Activated CD8-positive, alpha-beta memory T cell treated with anti-CD3 and anti-CD28 coated beads for 48 hours (primary cell): ENCODE measurements around the gene ABCD1.

Experiments used
- DNase-seq, 3 experiments: peaks; one replicate each; pipeline ENCODE4 v3.0.0-alpha.2; 2020; ENCODE audit warnings: low read depth in 2 of 3, low spot score in 2 of 3

The ABCD1 gene

DNA sequence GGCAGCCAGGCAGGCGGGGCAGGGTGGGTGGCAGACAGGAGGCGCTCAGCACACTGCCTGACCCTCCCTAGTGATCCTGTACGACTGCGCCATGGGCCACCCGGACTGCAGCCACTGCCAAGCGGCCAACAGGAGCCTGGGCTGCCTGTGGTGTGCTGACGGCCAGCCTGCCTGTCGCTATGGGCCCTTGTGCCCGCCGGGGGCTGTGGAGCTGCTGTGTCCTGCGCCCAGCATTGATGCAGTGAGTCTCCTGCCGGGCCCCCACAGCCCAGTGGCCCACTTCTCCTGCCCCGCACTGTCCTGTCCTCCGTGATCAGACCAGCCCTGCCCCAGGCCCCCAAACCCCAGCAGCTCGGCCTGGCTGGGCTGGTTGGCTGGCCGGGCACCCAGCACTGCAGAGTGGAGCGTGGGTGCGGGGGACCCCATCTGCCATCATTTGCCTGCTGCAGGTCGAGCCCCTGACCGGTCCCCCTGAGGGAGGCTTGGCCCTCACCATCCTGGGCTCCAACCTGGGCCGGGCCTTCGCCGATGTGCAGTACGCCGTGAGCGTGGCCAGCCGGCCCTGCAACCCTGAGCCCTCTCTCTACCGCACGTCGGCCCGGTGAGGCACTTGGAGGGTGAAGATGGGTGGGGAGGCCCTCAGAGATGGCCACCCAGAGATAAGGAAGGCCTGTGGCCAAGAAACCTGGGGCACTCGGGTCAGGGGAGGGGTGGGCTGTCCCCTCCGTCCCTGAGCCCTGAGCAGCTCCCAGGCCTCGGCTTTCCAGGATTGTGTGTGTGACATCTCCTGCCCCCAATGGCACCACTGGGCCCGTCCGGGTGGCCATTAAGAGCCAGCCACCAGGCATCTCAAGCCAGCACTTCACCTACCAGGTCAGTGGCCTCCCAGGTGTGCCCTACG is 47.0 kb downstream of the ABCD1 start:
- no peak for DNase-seq

DNA sequence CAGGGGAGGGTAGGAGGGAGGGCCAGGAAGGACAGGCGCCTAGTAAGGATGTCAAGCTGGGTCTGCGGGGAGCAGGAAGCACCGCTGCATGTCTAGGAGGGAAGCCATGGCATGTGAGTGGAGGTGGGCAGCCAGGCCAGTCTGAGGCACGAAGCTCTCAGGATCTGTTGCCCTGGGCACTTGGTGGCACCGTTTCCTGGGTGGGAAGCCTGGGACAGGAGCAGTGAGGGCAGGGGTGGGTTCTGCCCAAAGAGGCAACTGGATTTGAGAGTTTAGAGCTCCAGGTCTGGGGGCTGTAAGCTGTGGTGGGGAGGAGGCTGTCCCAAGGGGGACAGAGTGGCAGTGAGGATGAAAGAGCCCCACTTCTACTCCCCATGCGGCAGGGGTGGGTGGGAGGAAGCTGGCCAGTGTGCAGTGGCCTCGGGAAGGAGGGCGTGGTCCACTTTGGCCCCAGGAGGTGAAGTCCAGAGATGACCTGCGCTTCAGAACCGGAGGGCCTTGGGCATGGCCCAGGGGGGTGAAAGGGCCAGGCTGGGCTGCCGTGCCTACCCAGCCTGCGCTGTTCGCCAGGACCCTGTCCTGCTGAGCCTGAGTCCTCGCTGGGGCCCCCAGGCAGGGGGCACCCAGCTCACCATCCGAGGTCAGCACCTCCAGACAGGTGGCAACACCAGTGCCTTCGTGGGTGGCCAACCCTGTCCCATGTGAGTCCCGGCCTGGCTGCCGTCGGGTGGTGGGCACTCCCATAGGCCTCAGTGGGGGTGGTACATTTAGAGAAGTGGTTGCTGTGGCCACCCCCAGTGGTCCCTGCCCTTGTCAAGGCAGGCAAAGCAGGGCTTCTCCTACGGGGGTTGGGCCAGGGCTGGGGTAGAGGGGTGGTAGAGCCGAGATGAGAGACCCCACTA is 47.9 kb downstream of the ABCD1 start:
- DNase-seq = no peak

DNA sequence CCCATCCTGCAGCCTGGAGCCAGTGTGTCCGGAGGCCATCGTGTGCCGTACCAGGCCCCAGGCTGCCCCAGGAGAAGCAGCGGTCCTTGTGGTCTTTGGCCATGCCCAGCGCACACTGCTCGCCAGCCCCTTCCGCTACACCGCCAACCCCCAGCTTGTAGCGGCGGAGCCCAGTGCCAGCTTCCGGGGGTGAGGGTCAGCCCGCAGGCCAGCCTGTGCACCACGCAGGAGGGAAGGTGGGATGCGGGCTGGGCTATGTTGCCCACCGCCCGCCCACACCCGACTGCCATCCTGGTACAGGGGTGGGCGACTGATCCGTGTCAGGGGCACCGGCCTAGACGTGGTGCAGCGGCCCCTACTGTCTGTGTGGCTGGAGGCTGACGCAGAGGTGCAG is 48.6 kb downstream of the ABCD1 start:
- DNase-seq = no peak

DNA sequence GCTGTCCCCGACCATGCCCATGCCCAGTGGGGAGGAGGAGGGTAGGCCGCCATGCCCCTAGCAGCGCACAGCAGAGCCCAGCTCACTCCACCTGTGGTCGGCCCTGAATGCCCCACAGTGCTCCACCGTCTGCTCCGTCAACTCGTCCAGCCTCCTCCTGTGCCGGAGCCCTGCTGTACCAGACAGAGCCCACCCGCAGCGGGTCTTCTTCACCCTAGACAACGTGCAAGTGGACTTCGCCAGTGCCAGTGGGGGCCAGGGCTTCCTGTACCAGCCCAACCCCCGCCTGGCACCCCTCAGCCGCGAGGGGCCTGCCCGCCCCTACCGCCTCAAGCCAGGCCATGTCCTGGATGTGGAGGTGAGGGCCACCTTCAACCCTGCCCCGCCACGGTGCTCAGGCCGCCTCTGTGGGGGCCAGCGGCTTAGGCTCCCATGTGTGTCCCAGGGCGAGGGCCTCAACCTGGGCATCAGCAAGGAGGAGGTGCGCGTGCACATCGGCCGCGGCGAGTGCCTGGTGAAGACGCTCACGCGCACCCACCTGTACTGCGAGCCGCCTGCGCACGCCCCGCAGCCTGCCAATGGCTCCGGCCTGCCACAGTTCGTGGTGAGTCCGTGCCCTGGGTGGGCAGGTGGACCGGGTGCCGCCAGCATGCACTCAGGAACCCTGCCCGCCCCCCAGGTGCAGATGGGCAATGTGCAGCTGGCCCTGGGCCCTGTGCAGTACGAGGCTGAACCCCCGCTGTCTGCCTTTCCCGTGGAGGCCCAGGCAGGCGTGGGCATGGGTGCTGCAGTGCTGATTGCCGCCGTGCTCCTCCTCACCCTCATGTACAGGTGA is 49.3 kb downstream of the ABCD1 start:
- DNase-seq = no peak

DNA sequence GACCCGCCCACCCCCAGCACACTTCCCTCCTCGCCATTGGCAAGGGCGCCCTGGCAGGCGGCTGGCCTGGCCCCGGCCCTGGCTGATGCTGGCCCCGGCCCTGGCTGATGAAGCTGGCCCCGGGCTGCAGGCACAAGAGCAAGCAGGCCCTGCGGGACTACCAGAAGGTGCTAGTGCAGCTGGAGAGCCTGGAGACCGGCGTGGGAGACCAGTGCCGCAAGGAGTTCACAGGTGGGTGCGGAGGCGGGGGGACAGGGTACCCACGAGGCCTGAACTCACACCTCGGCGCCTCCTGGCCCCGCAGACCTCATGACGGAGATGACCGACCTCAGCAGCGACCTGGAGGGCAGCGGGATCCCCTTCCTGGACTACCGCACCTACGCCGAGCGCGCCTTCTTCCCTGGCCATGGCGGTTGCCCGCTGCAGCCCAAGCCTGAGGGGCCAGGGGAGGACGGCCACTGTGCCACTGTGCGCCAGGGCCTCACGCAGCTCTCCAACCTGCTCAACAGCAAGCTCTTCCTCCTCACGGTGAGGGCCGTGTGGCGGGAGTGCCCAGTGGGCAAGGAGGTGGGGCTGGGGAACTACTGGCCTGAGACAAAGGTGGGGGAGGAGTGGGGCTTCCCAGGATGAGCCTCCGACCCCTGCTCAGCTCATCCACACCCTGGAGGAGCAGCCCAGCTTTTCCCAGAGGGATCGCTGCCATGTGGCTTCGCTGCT is 50.1 kb downstream of the ABCD1 start:
- DNase-seq = no peak

DNA sequence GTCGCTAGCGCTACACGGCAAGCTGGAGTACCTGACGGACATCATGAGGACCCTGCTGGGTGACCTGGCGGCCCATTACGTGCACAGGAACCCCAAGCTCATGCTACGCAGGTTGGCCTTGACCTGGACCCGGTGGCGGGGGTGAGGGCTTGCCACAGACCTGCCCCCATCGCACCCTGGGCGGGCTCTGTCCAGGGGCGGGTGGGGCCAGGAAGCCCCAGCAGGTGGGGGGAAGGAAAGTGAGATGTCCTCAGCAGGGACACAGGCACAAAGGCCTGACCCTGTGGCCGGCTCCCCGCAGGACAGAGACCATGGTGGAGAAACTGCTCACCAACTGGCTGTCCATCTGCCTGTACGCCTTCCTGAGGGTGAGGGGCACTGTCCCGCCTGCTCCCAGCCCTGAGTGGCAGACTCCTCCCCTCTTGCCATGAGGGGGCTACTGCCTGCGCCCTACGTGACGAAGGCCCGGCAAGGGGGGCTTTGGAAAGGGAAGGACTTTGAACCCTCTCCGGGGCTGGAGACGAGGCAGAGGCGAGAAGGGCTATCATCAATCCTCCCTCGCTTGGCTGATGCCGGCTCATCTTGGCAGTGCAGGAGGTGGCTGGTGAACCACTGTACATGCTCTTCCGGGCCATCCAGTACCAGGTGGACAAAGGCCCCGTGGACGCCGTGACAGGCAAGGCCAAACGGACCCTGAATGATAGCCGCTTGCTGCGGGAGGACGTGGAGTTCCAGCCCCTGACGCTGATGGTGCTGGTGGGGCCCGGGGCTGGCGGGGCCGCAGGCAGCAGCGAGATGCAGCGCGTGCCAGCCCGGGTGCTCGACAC is 50.9 kb downstream of the ABCD1 start:
- no peak for DNase-seq

DNA sequence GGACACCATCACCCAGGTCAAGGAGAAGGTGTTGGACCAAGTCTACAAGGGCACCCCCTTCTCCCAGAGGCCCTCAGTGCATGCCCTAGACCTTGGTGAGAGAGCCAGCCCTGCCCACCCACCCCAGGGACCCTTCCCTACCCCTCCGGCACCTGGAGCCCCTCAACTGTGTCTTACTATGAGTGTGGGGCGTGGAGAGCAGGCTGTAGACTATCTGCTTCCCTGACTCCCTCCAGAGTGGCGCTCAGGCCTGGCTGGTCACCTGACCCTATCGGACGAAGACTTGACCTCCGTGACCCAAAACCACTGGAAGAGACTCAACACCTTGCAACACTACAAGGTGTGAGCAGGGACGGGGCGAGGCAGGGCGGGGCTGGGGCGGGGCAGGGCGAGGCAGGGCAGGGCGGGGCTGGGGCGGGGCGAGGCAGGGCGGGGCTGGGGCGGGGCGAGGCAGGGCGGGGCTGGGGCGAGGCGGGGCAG is 51.5 kb downstream of the ABCD1 start:
- no peak for DNase-seq

DNA sequence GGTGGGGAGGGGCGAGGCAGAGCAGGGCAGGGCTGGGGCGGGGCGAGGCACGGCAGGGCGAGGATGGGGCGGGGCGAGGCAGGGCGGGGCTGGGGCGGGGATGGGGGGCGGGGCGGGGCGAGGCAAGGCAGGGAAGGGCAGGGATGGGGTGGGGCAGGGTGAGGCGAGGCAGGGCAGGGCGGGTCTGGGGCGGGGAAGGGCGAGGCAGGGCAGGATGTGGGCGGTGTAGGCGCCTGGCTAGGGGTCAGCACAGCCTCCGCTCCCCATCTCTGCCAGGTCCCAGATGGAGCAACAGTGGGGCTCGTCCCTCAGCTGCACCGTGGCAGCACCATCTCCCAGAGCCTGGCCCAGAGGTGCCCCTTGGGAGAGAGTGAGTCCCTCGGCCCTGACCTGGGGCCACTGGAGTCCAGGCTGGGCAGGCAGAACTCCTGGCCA is 52.0 kb downstream of the ABCD1 start:
- no peak for DNase-seq

DNA sequence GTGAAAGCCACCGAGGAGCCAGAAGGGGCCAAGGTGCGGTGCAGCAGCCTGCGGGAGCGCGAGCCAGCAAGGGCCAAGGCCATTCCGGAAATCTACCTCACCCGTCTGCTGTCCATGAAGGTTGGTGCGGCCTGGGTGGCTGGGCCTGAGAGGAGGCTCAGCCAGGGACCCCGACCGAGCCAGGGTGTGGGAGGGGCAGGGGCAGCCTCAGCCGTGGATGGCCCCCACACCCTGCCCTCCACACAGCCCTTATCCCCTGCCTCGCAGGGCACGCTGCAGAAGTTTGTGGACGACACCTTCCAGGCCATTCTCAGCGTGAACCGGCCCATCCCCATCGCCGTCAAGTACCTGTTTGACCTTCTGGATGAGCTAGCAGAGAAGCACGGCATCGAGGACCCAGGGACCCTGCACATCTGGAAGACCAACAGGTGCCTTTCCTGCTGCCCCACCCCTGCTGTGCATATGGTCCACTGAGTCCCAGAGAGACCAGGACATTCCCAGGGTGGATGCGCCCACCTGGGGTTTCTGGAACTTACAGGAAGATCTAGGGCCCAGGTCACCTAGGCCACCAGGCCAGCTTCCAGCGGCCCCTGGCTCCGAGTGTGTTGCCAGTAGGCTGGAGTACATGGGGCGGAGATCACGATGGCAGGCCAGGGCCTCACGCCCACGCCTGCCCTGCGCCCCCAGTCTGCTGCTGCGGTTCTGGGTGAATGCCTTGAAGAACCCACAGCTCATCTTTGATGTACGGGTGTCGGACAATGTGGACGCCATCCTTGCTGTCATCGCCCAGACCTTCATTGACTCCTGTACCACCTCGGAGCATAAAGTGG is 52.8 kb downstream of the ABCD1 start:
- DNase-seq = no peak

DNA sequence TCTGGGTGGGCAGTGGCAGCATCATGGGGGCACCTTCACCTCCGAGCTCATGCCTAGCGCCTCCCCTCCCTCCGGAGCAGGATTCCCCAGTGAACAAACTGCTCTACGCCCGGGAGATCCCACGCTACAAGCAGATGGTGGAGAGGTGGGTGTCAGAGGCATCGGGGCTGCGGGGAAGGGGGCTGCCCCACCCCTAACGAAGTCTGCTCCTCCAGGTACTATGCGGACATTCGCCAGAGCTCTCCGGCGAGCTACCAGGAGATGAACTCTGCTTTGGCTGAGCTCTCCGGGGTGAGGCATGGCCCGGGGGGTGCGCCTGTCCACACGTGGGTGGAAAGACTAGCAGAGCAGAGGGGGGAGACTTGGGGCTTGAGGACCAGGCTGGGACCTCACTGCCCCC is 53.5 kb downstream of the ABCD1 start:
- DNase-seq = no peak

DNA sequence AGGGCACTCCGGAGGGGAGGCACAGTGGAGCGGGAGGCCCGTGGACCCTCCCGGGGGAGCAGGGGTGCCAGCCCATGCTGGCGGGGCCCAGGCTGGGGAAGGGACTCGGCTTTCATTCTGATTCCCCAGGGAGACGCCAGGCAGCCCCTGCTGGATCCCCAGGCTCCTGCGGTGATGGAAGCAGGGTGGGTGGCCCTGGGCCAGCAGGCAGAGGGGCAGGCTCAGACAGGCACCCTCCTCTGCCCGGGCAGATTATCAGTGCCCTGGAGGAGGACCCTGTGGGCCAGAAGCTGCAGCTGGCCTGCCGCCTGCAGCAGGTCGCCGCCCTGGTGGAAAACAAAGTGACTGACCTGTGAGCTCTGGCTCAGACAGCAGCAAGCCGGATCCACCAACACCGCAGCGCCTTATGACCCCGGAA is 54.0 kb downstream of the ABCD1 start:
- DNase-seq = no peak

DNA sequence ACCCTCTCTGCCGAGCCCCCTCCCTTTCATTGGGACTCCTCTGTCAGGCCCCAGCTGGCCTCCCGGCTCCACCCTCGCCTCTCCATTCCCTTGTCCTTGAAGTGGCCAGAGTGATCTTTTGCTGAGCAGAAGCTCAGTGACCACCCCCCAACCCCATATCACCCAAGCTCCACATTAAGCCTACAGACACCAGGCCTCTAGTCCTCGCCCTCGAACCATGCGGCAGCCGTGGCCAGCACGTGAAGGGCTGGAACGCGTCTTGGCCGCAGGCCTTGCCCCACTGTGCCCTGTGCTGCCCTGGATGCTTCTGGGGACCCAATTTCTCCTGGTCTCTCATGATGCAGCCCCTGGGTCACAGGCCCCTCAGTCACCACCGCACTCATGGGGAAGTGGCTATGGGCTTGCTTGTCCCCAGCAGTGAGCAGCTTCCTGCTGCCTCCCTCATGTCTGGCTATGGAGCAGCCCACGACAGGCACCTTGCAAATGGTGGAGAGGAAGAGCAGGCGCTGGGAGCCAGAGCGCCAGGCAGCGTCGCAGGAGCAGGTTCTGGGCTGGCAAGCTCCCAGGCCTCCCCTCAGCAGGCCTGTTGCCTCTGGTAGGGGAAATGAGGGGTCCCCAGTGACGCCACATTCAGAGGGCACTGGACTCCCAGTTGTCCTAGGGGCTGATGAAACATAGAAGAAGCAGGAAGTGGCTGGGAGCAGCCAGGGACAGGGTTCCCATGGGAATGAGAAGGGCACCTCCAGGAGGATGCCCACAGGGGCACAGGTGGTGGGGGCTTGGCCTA is 55.4 kb downstream of the ABCD1 start:
- DNase-seq = no peak

DNA sequence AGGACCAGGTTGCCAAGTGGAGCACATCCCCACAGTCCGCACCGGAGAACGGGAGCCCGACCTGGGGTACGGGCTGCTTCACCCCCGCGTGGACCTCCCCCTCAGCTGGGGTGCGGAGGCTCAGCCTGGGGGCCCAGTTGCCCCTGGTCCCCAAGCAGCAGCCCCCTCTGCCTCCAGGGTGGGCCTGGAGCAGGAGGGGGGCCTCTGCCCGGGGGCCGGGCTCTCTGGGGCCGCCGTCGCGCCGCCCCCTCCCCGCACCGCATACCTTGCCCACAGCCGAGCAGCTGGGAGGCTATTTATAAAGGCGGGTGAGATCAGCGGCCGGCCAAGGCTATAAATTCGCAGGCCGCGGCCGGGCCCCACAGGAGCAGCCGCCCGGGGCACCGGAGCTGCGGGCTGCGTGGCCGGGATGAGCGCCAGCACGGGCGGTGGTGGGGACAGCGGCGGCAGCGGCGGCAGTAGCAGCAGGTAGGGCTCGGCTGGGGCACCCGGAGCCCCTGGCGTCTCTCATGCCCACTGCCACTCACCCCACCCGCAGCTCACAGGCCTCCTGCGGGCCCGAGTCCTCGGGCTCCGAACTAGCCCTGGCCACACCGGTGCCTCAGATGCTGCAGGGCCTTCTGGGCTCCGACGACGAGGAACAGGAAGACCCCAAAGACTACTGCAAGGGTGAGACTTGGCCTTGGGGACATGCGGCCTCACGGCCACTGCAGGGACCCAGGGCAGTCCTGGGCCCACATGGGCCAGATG is 56.2 kb downstream of the ABCD1 start, which contains the start of gene SRPK3:
Gene SRPK3 (plus strand): TSS at position 364 of the 750 bp plus-strand sequence. CDS start 46 bp downstream, at position 410.
- DNase-seq = no peak

DNA sequence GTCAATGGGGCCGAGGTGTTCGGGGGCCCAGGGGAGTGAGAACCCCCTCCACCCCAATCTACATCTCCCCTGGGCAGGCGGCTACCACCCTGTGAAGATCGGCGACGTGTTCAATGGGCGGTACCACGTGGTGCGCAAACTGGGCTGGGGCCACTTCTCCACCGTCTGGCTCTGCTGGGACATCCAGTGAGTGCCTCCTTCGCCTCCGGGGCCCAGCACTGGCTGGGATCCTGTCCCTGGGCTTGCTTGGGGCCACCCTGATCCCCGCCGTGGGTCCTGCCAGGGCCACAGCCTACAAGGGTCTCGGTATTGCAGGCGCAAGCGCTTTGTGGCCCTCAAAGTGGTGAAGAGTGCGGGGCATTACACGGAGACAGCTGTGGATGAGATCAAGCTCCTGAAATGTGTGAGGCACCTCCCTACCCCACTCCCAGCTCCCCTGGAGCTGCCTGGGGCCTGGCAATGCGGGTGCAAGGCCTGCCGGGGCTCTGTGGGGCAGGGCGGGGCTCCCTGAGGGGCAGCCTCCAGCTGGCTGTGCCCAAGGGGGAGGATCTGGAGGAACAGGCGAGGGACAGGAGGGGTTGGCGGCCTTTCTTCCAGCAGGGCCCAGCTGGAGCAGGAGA is 56.9 kb downstream of the ABCD1 start:
- no peak for DNase-seq

DNA sequence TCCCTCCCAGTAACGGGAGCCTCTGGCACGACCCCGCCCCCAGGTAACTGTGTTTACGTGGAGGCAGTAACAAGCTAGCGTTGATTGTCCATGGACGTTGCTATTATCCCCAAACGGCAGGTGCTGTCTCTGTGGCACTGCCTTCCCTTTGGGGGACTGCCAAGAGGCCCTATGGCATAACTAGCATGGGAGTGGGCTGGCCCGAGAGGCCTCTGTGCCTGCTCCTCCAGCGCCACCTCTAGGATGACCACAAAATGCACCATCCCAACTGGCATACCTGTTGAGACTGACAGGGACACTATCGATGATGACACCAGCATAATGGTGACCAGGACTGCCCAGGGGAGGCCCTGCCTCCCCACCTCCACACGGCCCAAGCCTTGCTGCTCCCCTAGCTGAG is 57.7 kb downstream of the ABCD1 start:
- DNase-seq = no peak

DNA sequence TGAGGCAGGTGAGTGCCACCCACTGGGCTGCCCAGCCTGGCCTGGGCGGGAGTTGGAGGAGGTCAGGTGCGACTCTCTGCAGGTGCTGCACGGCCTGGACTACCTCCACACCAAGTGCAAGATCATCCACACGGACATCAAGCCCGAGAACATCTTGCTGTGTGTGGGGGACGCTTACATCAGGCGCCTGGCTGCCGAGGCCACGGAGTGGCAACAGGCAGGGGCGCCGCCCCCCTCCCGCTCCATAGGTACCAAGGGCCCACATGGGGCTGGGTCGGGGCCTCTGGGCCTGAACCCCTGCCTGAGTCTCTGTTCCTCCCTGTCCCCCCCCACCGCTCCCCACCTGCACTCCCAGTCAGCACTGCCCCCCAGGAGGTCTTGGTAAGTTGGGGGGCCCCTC is 58.2 kb downstream of the ABCD1 start:
- DNase-seq = no peak
